SU-DHL-6 (cell line): Measurements from ENCODE around the gene SYT7.

Source experiments
- H2AFZ ChIP-seq: fragments of 200-600 bp; sonication (generic); 2 replicates; pipeline ENCODE4 v1.6.1; 2014; ENCODE audit warnings: low read depth, mild to moderate bottlenecking, moderate library complexity, mixed read lengths, antibody characterized with exemption, low read length; ENCODE audit not compliant: severe bottlenecking
- H3F3A ChIP-seq: fragments of 200-600 bp; shearing (Covaris generic); 2 replicates; pipeline ENCODE4 v1.6.0; 2016; ENCODE audit warnings: antibody characterized with exemption, mild to moderate bottlenecking; ENCODE audit not compliant: insufficient read depth
- H3K27ac ChIP-seq: fragments of 200-600 bp; sonication (generic); 2 replicates; pipeline ENCODE4 v1.5.1; 2016; ENCODE audit warnings: low read depth, mild to moderate bottlenecking, low read length, moderate library complexity, mixed read lengths
- H3K27me3 ChIP-seq: fragments of 200-600 bp; sonication (generic), shearing (Covaris generic); 2 replicates; pipeline ENCODE4 v1.6.0; 2014; ENCODE audit warnings: mild to moderate bottlenecking, low read length
- H3K36me3 ChIP-seq: fragments of 200-600 bp; sonication (generic); 2 replicates; pipeline ENCODE4 v1.6.1; 2014; ENCODE audit warnings: mild to moderate bottlenecking, low read length, mixed read lengths
- H3K4me2 ChIP-seq: fragments of 300-600, 200-600 bp; shearing (Covaris generic), sonication (generic); 2 replicates; pipeline ENCODE4 v1.6.0; 2014; ENCODE audit warnings: low read length, low read depth, mild to moderate bottlenecking; ENCODE audit not compliant: poor library complexity, severe bottlenecking
- H3K4me3 ChIP-seq: fragments of 200-600 bp; sonication (generic); 2 replicates; pipeline ENCODE4 v1.5.1; 2014; ENCODE audit warnings: antibody characterized with exemption, low read length, mild to moderate bottlenecking, mixed read lengths; ENCODE audit not compliant: insufficient read depth, poor library complexity, severe bottlenecking
- H3K79me2 ChIP-seq: fragments of 200-600 bp; sonication (generic); 2 replicates; pipeline ENCODE4 v1.6.1; 2014; ENCODE audit warnings: mild to moderate bottlenecking, low read length, moderate library complexity; ENCODE audit not compliant: insufficient read depth
- H3K9ac ChIP-seq: fragments of 200-600 bp; sonication (generic); 2 replicates; pipeline ENCODE4 v1.7.0; 2014; ENCODE audit warnings: mild to moderate bottlenecking, low read length
- H3K9me2 ChIP-seq: fragments of 200-600 bp; sonication (generic); replicated peaks from 2 replicates; pipeline ENCODE4 v1.6.1; 2014; ENCODE audit warnings: low read length; ENCODE audit not compliant: insufficient read depth
- H3K9me3 ChIP-seq: fragments of 200-600 bp; sonication (generic); 2 replicates; pipeline ENCODE4 v1.6.1; 2014; ENCODE audit warnings: low read length, mixed read lengths; ENCODE audit not compliant: insufficient read depth
- H4K20me1 ChIP-seq: fragments of 200-600 bp; sonication (generic); 2 replicates; pipeline ENCODE4 v1.6.1; 2014; ENCODE audit warnings: low read depth, mild to moderate bottlenecking, antibody characterized with exemption, low read length, moderate library complexity, mixed read lengths
- EZH2phosphoT487 ChIP-seq: fragments of 200-600 bp; sonication (generic), shearing (Covaris generic); conservative IDR thresholded peaks from 2 replicates; pipeline ENCODE4 v1.6.1; 2018; ENCODE audit warnings: mild to moderate bottlenecking, antibody characterized with exemption, low read length, moderate library complexity, mixed read lengths
- TF ChIP-seq, protein P1 (sequence below): fragments of 200-600 bp; sonication (generic); IDR thresholded peaks from one replicate; pipeline ENCODE4 v1.5.1; 2017; ENCODE audit warnings: antibody characterized with exemption, mild to moderate bottlenecking, low read length, moderate library complexity; ENCODE audit not compliant: insufficient read depth, poor library complexity, severe bottlenecking

Gene SYT7

DNA sequence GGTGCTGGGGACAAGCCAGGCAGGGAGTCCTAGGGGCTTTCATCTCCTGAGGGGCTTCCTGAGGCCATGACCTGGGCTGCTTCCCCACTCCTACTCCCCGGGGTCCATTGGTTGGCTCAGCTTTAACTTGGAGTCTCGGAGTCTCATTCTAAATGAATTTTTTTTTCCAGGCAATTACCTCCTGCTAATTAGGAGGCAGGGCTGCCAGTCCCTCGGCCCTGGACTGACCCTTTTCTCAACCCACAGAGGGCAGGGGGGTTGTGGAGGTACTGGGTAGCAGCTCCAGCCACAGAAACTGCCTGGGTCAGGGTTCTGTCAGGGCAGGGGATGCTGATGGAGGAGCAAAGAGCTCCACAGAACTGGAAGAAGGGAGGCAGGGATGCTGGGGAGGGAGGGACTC, 11.9 kb downstream of the SYT7 start:
- Histone ChIP-seq H3K9me3 (no peaks in the 10 kb centered on the region), H3K4me2 (no peak overlapping the region), H2AFZ (no peak overlapping the region), H3K9me2 (no peaks in the 10 kb centered on the region), H3K9ac (no peak overlapping the region), H3K36me3 (no peaks in the 10 kb centered on the region), H3K4me3 (no peak overlapping the region), H3K27me3 (no peaks in the 10 kb centered on the region), H3F3A (no peaks in the 10 kb centered on the region), H3K79me2 (no peaks in the 10 kb centered on the region), H3K27ac (no peak overlapping the region), H4K20me1 (no peaks in the 10 kb centered on the region)
- TF ChIP-seq, protein P1, sequence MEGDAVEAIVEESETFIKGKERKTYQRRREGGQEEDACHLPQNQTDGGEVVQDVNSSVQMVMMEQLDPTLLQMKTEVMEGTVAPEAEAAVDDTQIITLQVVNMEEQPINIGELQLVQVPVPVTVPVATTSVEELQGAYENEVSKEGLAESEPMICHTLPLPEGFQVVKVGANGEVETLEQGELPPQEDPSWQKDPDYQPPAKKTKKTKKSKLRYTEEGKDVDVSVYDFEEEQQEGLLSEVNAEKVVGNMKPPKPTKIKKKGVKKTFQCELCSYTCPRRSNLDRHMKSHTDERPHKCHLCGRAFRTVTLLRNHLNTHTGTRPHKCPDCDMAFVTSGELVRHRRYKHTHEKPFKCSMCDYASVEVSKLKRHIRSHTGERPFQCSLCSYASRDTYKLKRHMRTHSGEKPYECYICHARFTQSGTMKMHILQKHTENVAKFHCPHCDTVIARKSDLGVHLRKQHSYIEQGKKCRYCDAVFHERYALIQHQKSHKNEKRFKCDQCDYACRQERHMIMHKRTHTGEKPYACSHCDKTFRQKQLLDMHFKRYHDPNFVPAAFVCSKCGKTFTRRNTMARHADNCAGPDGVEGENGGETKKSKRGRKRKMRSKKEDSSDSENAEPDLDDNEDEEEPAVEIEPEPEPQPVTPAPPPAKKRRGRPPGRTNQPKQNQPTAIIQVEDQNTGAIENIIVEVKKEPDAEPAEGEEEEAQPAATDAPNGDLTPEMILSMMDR: no peak
- no peak for TF ChIP-seq EZH2phosphoT487

DNA sequence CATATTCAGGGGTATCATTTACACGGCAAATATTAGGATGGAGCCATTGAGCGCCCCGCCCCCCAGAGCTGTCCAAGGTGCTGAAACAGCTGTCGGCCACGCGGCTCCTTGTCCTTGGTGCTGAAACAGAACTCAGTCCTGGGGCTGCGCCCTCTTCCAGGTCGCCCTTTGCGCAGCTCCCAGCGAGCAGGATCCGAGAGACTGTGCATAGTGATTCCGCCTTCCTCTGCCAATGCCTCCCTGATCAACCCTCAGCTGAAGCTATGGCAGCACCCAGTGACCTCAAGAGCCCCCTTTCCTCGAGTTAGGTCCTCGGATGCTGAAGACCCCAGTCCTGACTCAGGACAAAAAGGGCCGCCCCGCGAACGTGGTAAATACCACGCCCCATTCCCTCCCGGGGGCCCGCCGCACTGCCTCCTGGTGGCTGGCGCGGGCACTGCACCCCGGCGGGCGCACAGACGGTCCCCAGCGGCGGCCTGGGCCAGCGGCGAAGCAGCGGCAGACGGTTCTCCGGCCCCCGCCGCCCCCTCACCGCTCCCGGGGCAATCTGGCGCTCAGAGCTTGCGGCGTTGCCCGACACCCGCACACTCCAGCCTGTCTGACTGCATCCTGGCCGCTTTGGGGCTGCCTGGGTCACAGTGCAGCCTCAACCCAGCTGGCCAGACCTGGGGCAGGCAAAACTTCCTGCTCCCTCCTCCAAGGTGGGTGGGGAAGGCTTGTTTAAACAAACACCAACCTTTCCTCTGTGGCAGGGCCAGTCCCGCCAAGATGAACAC, 13.4 kb downstream of the SYT7 start:
- H3K4me3 ChIP-seq: no peak overlapping the region

DNA sequence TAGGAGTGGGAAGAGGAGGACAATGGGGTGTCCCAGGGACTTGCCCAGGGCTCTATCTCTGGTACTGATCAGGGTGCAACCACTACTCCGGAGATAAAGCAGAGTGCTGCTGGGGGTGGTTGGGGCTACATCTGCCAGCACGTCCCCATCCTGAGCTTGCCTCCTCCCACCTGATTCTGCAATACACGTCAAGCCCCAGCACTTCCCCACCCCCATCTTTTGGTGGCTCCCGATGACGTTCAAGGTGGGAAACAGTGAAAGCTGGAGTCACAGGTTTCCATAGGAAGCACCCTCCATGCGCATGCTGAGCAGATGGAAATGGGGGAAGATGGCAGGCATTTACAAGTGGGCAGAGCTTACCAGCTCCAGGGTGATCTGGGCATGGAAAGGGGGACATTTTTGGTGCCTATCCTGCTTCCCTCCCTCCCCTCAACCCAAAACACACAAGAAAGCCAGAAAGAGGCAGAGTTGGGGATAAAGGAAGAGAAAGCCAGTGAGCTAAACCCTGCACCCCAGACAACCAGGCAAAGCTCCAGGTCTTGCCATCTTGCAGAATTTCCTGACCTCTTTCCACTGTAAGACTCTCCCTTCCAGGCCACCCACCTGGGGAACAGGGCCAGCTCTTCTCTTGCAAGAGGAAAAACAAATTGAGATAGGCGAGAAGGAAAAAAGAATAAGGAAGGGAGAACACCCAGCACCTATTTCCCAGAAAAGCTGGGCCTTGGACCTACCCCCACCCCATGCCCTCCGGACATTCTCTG, 15.8 kb downstream of the SYT7 start:
- Histone ChIP-seq H3K27me3 (no peaks in the 10 kb centered on the region), H3K36me3 (no peaks in the 10 kb centered on the region), H3K79me2 (no peaks in the 10 kb centered on the region), H3K9me2 (no peaks in the 10 kb centered on the region), H2AFZ (no peak overlapping the region), H3K4me2 (no peak overlapping the region), H4K20me1 (no peaks in the 10 kb centered on the region), H3K27ac (no peak overlapping the region), H3K4me3 (no peak overlapping the region), H3K9me3 (no peaks in the 10 kb centered on the region), H3K9ac (no peak overlapping the region), H3F3A (no peaks in the 10 kb centered on the region)
- TF ChIP-seq, protein P1: no peak
- no peak for TF ChIP-seq EZH2phosphoT487

More for the DNA sequence above, 13.4 kb downstream of the SYT7 start:
- Histone ChIP-seq H3F3A (no peaks in the 10 kb centered on the region), H3K27ac (no peak overlapping the region), H3K4me2 (no peak overlapping the region), H3K27me3 (no peaks in the 10 kb centered on the region), H3K9me2 (no peaks in the 10 kb centered on the region), H3K79me2 (no peaks in the 10 kb centered on the region), H3K9ac (no peak overlapping the region), H2AFZ (no peak overlapping the region), H3K9me3 (no peaks in the 10 kb centered on the region), H4K20me1 (no peaks in the 10 kb centered on the region), H3K36me3 (no peaks in the 10 kb centered on the region)
- TF ChIP-seq, protein P1: no peak
- no peak for TF ChIP-seq EZH2phosphoT487
